ENCODE data around the gene DYRK1A. TPM values are rescaled to one million over a fixed set of nuclear protein-coding genes. Genes with fewer than 3 reads are reported as not detected.

Gene DYRK1A
- total and polyA plus RNA-seq, 2 of the 13 experiments (the other 11 are each of a cell fraction or from before 2014, with no cell fraction given), result 24.6 to 34.2 TPM

DNA sequence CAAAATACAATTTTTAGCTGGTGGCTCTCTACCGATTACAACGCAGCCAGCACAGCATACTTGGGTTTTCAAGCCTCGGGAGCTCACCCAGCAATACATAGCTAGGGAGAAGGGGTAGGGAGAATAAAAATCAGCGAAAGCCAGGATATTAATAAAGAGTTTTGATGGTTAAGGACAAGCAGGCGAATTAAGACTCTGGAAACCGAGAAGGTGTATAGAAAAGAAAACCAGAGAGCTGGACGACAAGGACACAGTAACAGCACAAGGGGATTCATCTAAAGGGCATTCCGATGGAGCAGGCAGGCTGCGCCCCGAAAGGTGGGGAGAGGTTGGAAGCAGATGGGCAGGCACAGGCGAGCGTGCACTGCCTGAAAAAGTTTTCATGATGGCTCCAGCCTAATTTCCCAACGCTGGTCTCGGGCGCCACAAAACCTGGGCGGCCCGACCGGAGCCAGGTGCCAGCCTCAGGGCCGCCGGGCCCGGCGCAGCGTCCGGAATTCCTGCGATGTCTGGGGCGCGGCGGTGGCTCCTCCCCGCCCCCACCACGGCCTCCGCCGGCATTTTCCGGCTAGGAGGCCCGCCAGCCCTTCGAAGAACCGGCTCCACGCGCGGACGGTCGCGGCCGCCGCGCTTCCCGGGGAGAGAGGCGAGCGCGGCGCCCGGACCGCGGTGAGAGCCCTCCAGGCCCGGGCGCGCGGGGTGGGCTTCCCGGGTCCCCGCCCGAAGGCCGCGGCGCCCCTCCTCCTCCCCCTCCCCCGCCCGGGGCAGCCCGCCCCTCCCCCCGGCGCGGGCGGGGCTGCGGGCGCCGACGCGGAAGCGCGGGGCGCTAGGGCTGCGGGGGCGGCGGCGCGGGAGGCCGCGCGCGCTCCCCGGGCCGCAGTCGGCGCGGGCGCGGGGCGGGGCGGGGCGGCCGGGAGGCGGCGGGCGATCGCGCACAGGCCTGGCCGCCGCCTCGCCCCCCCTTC is 774 bp upstream of the DYRK1A start (continued):
- TF ChIP-seq, protein P1, sequence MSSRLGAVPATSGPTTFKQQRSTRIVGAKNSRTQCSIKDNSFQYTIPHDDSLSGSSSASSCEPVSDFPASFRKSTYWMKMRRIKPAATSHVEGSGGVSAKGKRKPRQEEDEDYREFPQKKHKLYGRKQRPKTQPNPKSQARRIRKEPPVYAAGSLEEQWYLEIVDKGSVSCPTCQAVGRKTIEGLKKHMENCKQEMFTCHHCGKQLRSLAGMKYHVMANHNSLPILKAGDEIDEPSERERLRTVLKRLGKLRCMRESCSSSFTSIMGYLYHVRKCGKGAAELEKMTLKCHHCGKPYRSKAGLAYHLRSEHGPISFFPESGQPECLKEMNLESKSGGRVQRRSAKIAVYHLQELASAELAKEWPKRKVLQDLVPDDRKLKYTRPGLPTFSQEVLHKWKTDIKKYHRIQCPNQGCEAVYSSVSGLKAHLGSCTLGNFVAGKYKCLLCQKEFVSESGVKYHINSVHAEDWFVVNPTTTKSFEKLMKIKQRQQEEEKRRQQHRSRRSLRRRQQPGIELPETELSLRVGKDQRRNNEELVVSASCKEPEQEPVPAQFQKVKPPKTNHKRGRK (CRISPR knock-in tag; IDR thresholded peaks at IDR 0.05), result no peak
- peak; percentile 62; the same call in 1 of the 2 replicates for TF ChIP-seq AHR (CRISPR knock-in tag; IDR thresholded peaks at IDR 0.05)
- TF ChIP-seq YEATS2 (CRISPR knock-in tag; IDR thresholded peaks at IDR 0.05; ENCODE audit: borderline replicate concordance), result 0 out of 2 replicates have a peak, but pooled peaks have one; percentile 55
- TF ChIP-seq TRAFD1 (CRISPR knock-in tag; IDR thresholded peaks at IDR 0.05; ENCODE audit: borderline replicate concordance), result no peak
- no peak for TF ChIP-seq ZHX1 (CRISPR knock-in tag; IDR thresholded peaks at IDR 0.05; ENCODE audit: low read depth)
- TF ChIP-seq ZNF225 (CRISPR knock-in tag; IDR thresholded peaks at IDR 0.05), result no peak
- TF ChIP-seq ZBTB44 (CRISPR knock-in tag; IDR thresholded peaks at IDR 0.05), result no peak
- no peak for TF ChIP-seq LBX2 (CRISPR knock-in tag; IDR thresholded peaks at IDR 0.05; ENCODE audit: borderline replicate concordance)
- 0 out of 2 replicates have a peak, but pooled peaks have one; percentile 18 for TF ChIP-seq ELF3 (CRISPR knock-in tag; IDR thresholded peaks at IDR 0.05)
- no peak for TF ChIP-seq ETS1 (CRISPR knock-in tag; IDR thresholded peaks at IDR 0.05)
- no peak for TF ChIP-seq THAP11 (CRISPR knock-in tag; IDR thresholded peaks at IDR 0.05)
- no peak for TF ChIP-seq SIX1 (CRISPR knock-in tag; IDR thresholded peaks at IDR 0.05; ENCODE audit: borderline replicate concordance)
- TF ChIP-seq GTF3A (CRISPR knock-in tag; conservative IDR thresholded peaks at IDR 0.05), result no peak
- TF ChIP-seq, protein P2, sequence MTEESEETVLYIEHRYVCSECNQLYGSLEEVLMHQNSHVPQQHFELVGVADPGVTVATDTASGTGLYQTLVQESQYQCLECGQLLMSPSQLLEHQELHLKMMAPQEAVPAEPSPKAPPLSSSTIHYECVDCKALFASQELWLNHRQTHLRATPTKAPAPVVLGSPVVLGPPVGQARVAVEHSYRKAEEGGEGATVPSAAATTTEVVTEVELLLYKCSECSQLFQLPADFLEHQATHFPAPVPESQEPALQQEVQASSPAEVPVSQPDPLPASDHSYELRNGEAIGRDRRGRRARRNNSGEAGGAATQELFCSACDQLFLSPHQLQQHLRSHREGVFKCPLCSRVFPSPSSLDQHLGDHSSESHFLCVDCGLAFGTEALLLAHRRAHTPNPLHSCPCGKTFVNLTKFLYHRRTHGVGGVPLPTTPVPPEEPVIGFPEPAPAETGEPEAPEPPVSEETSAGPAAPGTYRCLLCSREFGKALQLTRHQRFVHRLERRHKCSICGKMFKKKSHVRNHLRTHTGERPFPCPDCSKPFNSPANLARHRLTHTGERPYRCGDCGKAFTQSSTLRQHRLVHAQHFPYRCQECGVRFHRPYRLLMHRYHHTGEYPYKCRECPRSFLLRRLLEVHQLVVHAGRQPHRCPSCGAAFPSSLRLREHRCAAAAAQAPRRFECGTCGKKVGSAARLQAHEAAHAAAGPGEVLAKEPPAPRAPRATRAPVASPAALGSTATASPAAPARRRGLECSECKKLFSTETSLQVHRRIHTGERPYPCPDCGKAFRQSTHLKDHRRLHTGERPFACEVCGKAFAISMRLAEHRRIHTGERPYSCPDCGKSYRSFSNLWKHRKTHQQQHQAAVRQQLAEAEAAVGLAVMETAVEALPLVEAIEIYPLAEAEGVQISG (CRISPR knock-in tag; IDR thresholded peaks at IDR 0.05), result peak; percentile 23; the same call in 1 of the 2 replicates
